HG02981 (cell line): ENCODE results near the gene LIAS.
A peak's percentile ranks its signal among the peaks of the same experiment; 100 is the strongest.
"Not testable (repeated sequence)": the region's sequence is repeated elsewhere in the genome, so short reads cannot be mapped to it uniquely, and the experiment has no call there.

ENCODE experiments used
- ATAC-seq: cut with Tn5 transposase; IDR thresholded peaks from one replicate; pipeline ENCODE4 v1.9.1; 2021; ENCODE audit warnings: mild to moderate bottlenecking, moderate library complexity; ENCODE audit not compliant: unreplicated experiment

Gene LIAS

DNA sequence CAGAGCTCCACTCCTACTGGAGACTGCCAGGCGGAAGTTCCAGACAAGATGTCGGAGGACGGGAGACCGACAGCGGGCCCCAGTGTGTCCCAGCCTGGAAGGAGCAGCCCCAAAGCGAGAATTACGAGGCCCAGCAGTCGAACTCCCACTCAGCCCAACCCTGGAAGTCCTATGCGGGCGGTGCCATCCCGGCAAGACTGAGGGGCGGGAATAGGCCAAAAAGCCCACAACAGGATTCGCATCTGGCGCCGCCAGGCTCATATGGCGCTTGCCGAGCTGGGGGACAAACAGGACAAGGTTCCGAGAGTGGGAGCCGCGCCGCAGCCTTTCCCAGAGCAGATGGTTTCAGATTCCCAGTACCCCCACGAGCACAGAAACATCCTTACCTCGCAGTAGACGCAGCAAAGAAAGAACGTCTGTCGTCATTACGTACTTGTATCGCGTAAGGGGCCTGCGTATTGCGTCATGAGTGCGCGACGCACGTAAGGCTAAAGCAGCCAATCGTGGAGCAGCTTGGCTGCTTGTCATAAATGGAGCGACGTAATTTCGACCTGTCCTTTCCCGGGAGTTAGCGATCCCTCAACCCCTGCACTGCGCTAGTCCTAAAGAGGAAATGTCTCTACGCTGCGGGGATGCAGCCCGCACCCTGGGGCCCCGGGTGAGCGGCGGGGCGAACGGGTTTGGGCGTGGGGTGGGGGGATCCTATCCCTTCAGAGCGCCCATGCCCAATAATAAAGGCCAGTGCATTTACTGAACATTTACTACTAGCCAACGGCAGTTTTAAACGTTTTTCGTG lies at the start of gene LIAS, which contains the start of gene RPL9:
Gene LIAS (plus strand): TSS at position 552 of the 796 bp plus-strand sequence. CDS start 62 bp downstream, at position 614.
Gene RPL9 (minus strand): TSS at position 418 of the 796 bp plus-strand sequence. CDS start 483 bp downstream, outside the sequence.
- peak; percentile 84 for ATAC-seq

DNA sequence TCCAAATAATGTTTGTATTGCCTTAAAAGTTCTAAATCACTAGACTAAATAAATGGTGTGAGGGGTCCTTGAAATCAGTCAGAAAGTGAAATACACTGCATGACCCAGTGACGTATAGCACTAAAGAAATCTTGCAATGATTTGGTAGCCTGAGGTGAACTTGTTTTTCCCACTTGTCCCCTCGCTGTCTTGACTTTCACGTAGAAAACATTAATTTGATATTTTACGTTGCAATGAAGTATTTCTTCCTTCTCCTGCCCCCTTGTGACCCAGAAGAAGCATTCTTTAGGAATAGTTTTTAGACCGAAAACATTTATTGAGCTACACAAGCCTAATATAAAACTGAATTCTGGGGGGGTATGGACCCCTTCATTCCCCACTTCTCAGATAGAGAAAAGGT lies 48.4 kb upstream of the LIAS start:
- ATAC-seq: no peak

DNA sequence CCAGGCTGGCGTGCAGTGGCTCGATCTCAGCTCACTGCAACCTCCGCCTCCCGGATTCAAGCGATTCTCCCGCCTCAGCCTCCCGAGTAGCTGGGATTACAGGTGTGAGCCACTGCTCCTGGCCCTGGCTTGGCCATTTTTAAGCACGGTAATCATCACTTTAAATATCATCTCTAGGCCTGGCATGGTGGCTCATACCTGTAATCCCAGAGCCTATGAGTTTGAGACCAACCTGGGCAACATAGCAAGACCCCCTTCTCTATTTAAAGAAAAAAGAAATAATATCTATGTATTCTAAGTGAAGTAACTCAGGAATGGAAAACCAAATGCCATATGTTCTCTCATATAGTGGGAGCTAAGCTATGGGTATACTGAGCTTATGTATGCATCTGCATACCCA lies 47.3 kb upstream of the LIAS start:
- ATAC-seq: not testable (repeated sequence)

DNA sequence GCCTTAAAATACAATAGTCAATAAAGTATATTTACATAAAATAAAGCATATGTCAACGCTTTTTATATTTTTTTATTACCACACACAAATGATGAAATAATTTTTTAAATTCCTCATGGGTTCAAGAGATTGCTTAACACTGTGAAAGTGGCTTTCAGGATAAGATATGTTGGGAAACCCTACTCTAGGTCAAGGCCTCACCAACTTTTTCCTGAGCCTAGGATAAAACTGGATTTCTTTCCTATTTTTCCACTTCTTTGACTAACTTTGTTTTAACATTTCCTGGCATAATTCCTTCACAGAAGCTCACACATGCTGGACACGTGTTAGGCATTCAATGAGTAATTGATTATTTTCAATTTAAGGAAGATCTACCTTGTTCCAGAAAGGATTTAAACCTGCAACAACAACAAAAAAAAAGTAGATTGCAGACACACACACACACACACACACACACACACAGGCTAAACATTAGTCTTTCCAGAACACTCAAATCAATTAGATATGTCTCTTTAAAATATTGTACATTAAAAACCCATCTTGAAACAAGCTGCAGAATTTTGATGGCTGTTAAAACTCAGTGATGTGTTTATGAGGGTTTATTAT lies 43.1 kb upstream of the LIAS start:
- ATAC-seq: no peak

DNA sequence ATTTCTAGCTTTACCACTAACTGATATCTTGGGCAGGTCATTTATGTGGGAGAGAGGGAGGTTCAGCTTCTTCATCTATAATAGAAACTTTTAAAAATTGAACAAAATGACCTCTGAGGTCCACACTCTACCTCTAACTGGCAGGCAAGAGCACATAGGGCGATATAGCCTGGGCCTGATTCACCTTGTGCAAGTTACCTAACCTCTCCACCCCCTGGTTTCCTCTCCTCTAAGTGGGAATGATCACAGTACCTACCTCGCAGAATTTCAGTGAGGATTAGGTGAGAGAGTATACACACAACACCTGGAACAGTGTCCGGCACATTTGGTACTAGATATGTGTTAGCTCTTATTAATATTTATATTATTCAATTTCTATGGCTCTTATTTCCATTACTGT lies 36.6 kb upstream of the LIAS start:
- no peak for ATAC-seq

DNA sequence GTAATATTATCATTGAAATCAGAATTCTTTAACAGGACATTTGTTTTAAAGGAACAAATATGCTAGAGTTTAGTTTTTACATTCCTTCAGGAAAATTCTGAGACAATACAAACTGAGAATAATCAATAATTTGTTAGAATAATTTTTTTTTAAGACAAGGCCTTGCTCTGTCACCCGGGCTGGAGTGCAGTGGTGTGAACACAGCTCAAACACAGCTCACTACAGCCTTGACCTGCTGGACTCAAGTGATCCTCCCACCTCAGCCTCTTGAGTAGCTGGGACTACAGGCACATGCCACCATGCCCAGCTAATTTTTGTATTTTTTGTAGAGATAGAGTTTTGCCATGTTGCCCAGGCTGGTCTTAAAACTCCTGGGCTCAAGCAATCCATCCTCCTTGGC lies 33.6 kb upstream of the LIAS start:
- not testable (repeated sequence) for ATAC-seq

DNA sequence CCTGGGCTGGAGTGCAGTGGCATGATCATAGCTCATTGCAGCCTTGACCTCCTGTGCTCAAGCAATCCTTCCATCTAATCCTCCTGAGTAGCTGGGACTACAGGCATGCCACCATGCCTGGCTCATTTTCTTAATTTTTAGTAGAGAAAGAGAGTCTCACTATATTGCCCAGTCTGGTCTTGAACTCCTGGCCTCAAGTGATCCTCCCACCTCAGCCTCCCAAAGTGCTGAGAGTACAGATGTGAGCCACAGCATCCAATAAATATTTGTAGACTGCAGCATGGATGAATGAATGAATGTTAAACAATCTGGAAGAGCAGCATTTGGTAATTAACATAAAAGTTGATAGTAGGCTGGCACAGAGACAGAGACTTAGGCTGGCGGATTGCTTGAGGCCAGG lies 32.1 kb upstream of the LIAS start:
- ATAC-seq: no peak

DNA sequence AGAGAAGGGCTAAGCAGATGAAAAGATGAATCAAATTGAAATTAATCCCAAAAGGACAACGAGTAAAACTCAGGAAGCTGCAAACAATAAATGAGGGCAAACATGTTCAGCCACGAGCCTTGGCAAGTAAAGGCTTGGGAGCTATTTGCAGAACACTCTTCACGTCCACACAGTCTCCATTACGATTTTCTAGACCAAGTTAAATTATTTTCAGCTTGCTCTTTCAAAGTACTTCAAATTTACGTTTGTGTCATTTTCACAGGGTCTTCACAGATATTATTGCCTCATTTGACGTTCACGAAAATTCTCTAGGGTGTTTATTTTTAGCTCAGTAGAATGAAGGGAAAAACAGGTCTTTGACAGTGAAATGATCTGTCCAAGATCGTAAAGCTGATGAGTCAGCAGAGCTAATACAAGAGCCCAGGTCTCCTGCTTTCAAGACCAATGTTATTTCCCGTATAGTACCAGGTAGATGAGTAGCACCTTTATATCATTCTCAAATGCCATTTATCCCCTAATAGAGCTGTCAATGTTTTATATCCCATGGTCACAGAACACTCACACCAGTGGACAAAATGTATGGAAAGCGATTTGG lies 31.2 kb upstream of the LIAS start:
- no peak for ATAC-seq

DNA sequence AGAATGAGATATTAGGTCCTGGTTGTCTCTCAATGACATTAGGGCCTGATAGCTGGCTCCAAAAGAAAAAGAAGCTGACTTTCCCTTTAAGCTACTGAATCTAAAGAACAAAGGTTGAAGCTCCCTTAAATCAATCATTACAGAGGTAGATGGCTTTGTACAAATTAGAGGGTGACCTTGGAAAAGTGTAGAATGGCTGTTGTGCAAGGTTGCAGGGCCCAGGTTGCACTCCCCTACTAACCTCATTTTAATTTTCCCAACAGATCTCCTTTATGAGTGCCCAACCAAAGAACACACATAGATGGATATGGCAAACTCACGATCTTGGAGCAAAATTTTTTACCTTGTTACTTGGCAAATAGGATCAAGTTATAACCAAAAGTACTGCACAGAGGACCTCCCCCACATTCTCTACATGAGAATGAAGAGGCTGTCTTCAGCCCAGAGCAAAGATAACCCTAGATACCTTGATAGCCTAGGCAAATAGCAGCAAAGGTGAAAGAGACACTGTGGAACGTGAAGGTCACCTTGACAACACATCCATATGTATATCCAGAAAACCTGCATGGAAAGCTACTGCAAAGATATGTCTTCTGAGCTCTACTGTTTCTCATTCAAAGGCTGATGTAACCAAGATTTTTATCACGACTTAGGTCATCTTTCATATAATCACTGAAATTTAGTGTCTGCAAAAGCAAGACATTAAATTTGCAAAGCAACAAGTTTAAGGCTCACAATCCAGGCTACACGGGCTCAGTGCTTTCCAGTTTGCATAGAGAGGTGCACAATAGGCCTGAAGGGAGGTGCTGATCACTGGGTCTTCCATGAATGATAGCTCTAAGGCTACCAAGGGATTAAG lies 29.2 kb upstream of the LIAS start:
- ATAC-seq: no peak

DNA sequence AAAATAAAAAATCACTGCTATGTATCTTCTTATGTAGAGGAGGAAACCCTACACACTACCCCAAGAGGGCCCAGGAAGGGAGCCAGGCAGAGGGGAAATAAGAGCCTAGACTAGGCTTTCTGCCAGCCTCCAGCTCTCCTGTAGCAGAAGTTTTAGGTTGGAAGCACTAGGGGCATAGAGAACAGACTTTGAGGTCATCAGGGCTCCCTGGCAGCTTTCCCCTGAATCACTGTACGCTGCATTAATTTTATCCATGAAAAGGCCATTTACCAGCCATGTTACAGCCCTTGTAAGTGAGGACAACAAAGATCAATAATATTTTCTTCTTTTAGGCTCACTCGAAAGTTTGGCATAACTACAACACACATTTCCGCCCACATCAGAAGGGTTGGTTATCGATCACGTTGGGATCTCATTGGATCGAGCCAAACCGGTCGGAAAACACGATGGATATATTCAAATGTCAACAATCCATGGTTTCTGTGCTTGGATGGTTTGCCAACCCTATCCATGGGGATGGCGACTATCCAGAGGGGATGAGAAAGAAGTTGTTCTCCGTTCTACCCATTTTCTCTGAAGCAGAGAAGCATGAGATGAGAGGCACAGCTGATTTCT lies 24.9 kb upstream of the LIAS start:
- no peak for ATAC-seq

DNA sequence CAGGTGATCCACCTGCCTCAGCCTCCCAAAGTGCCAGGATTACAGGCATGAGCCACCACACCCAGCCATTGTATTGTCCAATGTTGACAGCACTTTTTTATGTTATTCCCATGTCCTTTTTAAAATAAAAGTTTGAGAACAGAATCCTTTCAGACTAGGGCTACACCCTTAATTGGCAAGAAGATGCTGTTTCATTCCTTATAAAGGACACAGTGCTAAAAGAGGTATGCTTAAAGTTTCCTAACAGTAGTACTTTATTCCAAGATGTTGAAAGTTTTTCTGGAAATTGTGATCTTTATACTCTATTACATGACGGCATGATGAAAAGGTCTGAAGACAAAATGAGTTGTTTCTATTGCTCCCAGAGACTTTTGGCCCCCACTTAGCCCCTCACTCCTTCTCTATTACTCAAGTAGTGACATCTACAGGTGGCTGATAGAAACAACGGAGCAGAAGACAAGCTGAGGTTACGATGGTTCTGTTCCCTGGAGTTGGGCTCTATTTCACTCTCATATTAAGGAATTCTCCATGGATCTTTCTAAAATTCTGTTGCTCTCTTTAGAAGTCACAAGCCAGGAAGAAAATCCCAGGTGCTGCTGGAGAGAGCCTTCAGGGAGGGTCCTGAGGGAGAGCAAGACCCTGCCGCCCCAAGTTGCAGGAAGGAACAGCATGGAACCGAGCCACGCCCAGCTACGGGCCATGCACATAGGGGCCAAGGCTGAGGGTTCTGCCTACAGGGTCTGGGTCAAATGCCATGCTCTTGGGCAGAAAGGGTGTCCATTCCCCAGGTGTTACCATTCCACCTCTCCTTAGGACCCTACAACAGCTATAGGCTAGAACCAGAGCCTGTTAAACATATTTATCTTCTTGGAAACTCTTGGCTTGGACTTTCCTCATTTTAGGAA lies 22.9 kb upstream of the LIAS start:
- ATAC-seq: no peak

DNA sequence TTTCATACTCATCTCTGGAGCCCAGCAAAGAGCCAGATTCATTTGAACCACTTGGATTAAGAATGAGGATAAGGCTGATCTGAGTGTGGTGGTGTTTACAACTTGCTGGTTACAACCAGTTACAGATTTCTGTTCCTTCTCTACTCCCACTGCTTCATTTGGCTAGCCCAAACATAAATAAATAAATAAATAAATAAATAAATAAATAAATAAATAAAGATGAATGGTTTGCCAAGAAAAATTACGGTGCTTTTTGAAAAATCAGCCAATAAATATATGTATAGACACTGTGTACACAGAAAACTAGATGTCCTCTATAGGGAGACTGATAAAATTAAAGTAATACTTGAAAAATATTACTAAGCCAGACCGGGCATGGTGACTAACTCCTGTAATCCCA lies 17.3 kb upstream of the LIAS start:
- no peak for ATAC-seq

DNA sequence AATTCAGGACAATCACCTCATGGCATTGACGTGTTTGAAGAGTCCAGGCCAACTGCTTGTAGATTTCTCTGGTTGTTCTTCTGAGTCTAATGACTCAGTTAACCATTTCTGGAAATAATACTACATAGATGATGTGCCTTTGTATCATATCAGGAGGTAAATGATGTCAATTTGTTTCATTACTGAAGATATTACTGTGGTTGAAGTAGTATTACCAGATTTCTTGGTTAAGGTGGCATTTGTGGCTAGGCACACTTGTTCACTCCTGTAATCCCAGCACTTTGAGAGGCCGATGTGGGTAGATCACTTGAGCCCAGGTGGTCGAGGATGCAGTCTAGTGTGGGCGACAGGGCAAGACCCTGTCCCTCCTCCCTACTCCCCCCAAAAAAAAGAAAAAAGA lies 15.9 kb upstream of the LIAS start:
- no peak for ATAC-seq

DNA sequence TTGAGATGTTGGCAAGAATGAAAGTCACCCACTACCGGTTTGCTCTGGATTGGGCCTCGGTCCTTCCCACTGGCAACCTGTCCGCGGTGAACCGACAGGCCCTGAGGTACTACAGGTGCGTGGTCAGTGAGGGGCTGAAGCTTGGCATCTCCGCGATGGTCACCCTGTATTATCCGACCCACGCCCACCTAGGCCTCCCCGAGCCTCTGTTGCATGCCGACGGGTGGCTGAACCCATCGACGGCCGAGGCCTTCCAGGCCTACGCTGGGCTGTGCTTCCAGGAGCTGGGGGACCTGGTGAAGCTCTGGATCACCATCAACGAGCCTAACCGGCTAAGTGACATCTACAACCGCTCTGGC lies 12.4 kb upstream of the LIAS start:
- no peak for ATAC-seq

DNA sequence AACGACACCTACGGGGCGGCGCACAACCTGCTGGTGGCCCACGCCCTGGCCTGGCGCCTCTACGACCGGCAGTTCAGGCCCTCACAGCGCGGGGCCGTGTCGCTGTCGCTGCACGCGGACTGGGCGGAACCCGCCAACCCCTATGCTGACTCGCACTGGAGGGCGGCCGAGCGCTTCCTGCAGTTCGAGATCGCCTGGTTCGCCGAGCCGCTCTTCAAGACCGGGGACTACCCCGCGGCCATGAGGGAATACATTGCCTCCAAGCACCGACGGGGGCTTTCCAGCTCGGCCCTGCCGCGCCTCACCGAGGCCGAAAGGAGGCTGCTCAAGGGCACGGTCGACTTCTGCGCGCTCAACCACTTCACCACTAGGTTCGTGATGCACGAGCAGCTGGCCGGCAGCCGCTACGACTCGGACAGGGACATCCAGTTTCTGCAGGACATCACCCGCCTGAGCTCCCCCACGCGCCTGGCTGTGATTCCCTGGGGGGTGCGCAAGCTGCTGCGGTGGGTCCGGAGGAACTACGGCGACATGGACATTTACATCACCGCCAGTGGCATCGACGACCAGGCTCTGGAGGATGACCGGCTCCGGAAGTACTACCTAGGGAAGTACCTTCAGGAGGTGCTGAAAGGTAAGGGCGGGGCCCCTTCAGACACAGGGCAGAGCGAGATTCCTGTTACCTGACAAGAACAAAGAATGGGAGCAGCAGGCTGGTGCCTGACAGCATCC lies 11.8 kb upstream of the LIAS start:
- ATAC-seq: peak; percentile 80

DNA sequence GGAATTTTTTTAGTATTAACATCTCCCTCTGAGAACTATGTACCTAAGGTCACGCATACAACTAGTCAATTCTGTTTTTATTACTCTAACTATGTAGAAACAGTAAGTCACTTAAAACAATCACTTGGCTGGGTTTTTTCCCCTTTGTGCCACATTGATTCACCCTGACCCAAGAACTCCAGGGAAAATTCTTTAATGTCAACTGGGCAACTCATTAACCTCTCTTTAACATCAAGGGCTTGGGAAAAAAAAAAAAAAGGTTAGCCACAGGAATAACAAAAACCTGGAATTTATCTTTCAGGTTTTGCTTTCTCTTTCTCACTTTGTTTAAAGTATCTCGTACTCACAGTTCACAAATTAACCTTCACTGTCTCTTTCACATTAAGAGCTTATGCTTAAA lies 8.2 kb upstream of the LIAS start:
- ATAC-seq: no peak

DNA sequence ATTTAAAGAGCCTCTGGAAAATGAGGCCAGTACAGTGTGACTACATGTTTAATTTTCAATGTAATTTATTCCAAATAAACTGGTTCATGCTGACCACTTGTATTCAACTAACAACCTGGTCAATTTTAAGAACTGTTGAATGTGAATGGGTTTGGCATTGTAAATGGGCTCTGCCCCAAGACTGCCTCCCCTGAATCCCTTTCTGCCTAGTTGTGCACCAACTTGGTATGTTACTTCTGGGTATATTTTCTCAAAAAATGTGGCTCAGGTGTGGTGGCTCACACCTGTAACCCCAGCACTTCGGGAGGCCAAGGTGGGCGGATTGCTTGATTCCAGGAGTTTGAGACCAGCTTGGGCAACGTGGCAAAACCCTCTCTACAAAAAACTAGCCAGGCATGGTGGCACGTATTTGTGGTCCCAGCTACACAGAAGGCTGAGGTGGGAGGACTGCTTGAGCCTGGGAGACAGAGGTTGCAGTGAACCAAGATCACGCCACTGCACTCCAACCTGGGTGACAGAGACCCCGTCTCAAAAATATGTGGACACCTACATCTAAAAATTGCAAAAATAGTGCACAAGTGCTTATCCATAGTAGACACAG lies 7.3 kb upstream of the LIAS start:
- no peak for ATAC-seq

DNA sequence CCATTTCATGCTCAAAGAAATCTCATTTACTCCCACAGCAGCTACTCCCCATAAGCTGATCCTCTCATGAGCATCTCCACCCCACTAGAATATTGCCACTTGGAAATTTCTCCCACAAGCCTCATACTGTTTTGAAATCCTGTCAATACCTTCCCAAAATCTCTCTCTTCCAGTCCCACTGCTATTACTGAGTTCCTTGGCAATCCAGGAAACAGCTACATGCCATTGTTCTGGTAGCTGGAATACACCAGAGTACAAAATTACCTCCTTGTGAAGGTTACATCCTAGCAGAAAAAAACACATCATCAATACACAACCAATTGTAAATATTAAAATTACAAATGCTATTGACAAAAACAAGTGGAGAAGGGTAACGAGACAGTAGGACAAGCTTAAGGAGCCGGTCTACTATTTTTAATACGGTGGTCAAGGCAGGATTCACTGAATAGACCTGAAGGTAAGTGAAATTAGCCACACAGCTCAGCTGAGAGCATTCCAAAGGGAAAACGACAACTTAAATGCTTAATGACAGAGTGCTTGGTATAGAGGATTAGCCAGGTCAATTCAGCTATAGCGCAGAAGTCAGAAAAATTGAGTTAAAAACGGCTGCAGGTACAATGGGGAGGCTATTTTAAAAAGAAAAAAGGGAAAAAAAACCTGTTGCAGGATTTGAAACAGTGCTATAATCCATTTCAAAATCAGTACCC lies 6.5 kb upstream of the LIAS start:
- no peak for ATAC-seq
